ENCODE measurements around the gene CAMK2A. TPM values are rescaled to one million over a fixed set of nuclear protein-coding genes. Genes with fewer than 3 reads are reported as not detected.
A peak's percentile ranks its signal among the peaks of the same experiment; 100 is the strongest.

CAMK2A gene
- total RNA-seq, 1 donor from 2014 or later: not detected

DNA sequence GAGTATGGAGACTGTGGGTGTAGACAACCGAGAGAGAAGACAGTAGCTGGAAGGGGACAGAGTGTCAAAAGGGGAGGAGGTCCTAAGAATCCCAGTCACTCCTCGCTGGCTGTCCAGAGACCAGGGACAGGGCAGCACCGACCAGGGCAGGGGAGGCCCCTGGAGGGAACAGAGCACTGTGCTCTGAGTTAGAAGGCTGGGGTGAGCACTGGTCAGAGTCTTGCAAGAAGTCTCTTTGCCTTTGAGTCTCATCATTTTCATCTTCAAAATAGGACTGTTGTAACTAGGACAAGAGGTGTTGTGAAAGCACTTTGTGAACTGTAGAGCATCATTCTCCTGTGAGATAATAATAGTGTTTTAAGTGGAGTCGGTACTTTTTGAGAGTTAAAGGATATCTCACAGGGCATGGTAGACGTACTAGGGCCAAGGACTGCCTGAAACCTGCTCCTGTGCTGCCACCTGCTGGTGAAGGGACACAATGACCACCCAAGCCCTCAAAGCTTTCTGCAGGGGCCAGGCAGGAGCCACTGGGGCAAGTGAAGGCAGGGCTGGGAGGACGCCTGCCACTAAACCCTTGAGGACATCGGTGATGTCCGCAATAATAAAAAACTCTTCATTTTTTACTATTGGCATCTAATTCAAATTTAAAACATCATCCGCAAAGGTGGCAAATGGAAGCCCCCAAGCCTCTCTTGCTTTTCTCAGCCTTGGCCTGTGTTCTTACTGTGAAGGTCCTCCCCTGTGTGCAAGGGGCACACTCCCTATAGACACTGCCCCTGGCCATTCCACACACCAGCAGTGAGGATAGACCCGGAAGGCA lies 71.5 kb downstream of the CAMK2A start:
- ATAC-seq (peak; percentile 99), DNase-seq (ENCODE audit: low spot score) (peak; percentile 85)

DNA sequence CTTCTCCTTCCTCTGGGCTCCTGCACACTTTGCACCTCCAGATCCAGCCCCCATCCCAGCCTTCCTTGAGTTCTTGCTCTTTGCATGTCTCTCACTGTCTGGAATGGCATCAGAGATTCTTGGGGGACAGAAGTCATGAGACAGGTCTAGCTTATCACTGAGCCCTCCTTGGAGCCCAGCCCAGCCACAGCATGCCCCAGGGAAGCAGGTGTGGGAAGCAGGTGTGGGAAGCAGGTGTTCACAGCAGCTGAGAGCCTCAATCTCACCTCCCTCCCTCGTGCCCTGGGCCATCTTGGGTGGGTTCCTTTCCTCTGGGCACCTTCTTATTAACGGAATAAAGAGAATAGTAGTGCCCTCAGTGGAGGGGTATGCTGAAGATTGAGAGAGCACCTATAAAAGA lies 72.5 kb downstream of the CAMK2A start:
- DNase-seq (ENCODE audit: low spot score): no peak
- ATAC-seq: no peak

DNA sequence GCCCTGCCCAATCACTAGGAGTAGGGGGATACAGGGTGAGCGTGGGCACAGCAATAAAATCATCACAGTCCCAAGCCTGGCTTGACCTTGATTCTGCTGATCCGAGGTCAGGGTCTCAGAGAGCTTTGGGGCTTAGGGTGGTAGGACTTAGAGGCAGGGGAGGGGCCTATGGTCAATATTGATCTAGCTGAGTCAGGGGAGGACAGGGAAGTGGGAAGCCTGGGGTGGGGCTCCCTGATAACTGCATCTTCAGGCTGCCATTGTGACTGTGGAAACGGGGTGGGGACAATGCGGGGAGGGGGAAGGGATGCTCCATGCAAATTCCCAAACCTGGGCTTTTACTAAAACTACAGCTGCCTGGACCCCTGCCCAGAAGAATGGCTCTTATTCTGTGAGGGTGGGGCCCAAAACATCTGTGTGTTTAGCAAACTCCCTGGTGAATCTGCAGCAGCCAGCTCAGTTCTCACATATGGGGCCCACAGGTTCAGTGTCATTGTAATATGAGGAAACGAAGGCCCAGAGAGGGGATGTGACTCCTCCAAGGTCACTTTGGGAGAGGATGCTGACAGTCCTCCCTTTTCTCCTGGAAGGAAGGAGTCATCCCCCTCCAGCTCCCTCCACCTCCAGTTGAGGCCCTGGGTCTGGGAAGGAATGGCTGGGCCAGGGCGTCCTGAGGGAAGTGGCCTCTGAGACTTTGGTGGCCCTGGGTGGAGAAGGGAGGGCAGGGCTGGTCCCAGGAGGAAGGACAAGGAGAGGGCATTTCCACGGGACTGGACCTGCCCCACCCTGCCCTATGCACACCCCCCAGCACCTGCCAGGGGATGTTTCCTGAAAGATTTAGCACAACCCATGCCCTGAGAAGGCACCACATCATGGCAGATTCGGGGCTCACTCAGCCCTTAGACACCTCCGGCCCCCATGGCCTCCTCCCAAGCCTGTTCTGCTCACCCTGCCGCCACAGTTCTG lies 73.3 kb downstream of the CAMK2A start:
- ATAC-seq: no peak
- no peak for DNase-seq (ENCODE audit: low spot score)

DNA sequence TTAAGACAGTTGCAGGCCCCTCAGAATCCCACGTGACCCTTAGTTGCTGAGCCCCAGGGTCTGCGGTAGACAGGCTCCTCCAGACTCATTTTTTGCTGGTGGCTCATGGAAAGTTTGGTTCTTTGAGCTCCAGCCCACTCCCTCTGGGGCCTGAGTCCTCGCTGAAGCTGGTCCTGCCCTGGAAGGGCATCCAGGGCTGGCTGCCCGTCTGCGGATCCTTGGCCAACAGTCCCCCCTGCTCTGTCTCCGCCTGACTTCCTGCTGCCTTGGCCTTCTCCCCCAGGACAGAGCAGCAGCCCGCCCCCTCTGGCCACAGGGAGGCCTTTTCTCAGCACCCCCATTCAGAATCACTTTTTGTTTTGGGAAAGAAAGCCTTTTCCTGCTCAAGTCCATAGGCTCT lies 75.3 kb downstream of the CAMK2A start:
- ATAC-seq (no peak), DNase-seq (ENCODE audit: low spot score) (no peak)

DNA sequence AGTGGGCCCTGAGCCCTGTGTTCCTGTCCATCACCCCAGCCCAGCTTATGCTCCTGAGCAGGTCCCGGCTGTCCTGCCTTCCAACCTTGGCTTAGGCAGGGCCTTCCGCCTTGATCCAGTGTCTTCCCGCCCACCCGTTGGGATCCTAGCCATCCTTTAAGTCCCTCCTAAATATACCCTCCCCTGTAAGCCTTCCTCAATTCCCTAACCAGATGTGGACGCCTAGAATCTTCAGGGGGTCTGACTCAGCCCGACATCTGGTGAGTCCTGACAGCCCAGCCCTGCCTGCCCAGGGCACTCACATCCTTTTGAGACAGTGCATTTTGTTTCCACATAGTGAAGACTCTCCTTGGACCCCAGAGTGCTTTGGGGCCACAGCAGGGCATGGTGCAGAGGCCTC lies 76.0 kb downstream of the CAMK2A start:
- ATAC-seq: no peak
- no peak for DNase-seq (ENCODE audit: low spot score)

DNA sequence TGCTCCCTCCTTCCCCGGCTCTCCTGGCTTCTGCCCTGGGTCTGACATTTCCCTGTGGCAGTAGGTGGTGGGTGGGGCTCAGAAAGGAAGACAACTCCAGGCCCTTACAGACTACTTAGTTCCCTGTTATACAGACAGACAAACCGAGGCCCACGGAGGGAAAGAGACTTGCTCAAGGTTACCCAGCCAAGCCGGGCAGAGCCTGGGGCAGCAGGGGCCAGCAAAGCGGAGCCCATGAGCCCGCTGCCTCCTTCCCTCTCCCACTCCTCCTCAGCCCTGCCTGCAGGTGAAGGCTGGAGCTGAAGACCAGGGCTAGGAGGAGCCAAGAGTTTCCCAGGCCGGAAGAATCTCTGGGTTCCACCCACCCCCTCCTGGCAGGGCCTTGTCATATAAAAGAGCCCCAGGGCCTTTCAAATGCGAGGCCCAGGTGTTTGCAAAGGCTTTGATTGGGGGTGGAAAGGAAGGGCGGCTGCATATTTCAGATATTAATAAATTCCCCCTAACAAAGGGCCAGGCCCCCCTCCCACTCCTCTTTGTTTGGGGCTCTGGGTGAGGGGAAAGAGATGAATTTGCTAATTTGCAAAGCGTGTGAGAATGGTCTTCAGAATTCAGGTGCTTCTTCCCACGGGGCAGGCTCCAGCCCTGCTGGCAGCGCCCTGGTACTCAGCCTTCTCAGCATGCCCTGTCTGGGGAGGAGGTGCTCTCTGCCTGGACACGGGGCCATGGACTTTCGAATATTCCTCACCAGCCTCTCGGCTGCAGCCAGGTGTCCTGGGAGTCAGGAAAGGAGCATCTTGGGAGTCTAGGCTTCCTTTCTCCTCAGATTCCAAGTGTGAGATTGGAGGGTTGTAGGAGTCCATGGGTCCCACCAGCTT lies 78.2 kb downstream of the CAMK2A start:
- no peak for ATAC-seq
- DNase-seq (ENCODE audit: low spot score): no peak

DNA sequence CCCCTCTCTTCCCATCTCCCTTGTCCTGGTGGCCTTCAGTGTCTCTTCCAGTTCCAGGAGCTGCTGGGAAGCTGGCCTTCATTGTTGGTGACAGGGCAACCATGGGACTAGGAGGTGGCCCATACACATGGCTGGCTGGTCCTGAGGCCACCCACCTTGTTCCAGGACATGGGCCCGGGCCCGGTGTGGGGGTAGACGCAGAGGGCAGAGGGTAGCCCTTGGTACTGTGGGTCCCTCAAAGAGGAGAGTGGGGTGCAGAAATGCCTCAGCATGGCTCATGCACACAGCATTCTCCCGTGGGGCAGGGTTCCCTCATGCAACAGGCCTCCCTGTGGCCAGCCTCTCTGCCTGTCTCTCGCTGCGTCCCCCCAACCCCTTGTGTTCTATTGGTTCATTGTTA lies 78.9 kb downstream of the CAMK2A start:
- ATAC-seq (no peak), DNase-seq (ENCODE audit: low spot score) (no peak)

DNA sequence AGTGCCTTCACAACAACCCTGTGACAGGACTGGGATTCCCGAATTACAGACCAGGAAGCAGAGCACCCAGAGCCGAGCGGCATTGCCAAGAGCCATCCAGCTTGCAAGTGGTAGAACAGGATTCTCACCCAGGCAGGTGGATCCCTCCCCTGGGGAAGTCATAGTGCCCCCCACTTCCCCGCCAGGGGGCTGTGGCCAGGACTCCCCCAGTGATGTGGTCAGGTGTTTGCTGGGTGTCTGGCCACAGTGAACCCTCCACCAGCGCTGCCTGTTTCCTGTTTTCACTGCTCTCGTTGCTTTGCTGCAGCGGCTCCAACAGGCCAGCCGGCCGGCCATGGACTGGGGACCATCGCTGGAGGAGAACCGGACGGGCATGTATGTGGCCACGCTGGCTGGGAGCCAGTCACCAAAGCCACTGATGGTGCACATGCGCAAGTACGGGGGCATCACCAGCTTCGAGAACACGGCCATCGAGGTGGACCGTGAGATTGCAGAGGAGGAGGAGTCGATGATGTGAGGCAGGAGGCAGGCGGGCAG lies 80.4 kb downstream of the CAMK2A start:
- DNase-seq (ENCODE audit: low spot score) (no peak), ATAC-seq (peak; percentile 32)

DNA sequence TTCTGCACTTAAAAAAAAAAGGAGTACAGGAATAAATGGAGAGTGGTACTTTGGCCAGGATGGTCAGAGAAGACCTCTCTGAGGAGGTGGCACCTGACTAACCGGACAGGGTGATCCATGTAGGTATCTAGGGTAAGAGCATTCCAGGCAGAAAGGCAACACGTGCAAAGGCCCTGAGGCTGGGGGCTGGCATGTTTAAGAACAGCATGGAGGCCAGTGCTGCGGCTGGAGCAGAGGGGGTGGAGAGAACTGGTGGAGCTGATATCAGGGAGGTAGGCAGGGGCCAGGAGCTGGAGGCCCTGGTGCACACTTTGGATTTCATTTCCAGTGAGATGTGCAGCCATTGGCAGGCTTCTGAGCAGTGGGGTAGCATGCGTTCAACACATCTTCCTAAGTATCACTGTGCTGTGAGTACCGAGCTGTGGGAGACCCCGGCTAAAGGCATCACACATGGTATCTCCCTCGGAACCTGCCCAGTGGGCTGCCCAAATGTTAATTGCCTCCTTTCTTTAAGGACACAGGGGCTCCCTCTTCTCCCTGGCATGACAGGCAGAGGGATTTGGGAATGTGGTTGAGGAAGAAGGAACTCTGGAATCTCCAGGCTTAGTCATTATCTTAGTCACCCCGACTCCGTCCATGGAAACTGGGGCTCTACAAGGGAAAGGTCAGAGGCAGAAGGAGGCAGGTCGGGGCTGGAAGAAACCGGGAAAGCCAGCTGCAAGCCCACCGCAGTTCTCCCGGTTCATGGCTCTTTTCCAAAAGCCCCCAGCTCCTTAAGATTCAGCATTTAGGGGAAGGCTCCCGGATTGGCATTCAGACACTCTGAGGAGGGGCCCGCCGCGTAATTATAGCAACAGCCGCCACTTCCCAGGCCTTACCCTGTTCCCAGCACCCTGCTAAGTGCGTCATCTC lies 81.1 kb downstream of the CAMK2A start:
- DNase-seq (ENCODE audit: low spot score): no peak
- ATAC-seq: no peak

DNA sequence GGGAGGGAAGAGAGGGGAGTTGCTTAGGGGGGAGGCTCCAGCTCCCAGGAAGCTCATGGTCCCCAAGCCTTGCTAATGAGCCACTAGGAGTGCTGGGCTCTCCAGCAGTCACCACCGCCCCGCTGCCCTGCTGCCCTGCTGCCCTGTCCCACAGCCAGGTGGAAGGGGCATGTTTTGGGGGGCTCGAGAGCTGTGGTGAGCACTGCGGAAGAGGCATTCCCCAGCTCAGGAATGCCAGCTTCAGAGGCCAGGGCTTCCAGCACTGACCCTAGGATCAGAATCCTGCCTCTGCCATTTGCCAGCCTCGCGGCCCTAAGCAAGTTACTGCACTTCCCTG lies 82.8 kb downstream of the CAMK2A start:
- DNase-seq (ENCODE audit: low spot score) (no peak), ATAC-seq (no peak)

DNA sequence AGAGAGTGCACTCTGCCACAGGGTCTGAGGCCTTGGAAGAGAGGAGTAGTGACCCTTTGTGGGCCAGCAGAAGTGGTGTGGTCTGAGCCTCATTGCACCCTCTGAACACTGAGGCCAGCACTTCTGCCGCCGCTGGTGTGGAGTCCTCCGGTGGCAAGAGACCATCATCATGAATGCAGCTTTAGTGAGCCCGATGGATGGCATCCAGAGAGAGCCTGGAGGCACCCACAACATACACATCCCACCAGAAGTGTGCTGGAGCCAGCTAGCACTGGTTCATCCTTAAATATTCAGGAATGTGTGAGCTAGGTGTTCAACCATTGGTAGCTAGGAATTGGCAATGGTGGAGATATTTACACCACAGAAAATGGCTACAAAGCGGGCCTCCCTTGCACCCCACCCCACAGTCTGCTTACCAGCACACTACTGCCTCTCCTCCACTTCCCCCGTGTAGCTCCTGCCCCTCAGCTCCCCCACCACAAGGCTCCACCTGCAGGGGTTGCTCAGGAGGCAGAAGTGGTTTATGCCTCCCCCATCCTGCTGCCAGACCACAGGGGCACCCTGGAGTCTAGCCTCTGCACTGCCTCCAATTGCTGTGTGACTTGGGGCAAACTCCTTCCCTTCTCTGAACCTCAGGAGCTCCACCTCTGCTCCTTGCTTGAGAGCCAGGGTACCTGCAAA lies 83.3 kb downstream of the CAMK2A start:
- ATAC-seq: no peak
- DNase-seq (ENCODE audit: low spot score): no peak

DNA sequence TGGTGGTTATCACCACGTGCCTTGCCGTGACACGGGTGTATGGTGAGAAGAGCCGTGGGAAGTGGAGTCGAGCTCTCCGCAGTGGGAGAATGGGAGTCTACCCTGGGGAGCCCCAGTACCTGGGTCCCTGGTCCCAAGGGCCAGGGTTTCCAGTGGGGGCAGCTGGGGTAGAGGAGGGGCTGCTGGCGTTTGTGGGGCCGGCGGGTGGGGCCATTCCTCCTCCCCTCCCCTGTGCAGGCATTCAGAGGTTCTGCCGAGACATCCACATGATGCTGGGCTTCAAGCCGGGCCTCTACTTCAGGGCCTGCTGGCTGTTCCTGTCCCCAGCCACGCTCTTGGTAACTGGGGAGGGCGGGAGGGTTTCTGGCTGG lies 85.0 kb downstream of the CAMK2A start:
- DNase-seq (ENCODE audit: low spot score): no peak
- no peak for ATAC-seq

DNA sequence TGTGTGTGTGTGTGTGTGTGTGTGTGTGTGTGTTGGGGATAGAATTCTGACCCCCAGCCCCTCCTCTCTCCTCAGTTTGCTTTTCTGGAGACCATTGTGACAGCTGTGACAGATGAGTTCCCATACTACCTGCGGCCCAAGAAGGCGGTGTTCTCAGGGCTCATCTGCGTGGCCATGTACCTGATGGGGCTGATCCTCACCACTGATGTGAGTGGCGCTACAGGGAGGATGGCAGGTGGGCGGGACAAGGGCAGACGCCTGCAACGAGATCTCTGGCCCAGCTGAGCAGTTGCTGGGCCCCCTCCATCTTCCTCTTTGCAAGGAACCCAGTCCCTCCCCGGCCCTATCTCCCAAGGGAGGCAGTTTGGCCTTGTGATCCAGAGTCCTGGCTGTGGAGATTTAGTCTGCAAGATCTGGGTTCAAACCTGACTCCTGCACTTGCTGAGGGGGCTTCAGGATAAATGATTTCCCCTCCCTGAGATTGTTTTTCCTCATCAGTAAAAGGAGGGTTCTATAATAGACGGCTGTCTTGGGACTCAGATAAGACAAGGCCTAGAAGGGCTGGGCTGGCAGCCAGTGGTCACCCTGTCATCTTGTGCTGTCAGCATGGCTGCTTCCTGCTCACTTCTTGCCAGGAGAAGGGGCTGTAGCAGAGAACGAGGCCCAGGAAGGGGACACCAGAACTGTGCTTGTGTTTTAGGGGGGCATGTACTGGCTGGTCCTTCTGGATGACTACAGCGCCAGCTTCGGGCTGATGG lies 85.6 kb downstream of the CAMK2A start:
- no peak for ATAC-seq

DNA sequence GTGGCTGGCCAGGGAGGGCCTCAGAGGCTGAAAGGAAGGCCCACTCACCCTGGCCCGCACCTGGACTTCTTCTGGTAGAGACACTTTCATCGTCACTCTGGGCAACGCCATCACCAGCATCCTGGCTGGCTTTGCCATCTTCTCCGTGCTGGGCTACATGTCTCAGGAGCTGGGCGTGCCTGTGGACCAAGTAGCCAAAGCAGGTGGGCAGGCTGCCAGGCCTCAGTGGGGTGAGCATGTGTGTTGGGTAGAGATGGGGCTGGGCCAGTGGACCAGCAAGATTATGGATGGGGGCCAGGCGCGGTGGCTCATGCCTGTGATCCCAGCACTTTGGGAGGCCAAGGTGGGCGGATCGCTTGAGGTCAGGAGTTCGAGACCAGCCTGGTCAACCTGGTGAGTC lies 87.1 kb downstream of the CAMK2A start:
- DNase-seq (ENCODE audit: low spot score) (no peak), ATAC-seq (no peak)

More for the DNA sequence above, 85.6 kb downstream of the CAMK2A start:
- DNase-seq (ENCODE audit: low spot score): no peak

DNA sequence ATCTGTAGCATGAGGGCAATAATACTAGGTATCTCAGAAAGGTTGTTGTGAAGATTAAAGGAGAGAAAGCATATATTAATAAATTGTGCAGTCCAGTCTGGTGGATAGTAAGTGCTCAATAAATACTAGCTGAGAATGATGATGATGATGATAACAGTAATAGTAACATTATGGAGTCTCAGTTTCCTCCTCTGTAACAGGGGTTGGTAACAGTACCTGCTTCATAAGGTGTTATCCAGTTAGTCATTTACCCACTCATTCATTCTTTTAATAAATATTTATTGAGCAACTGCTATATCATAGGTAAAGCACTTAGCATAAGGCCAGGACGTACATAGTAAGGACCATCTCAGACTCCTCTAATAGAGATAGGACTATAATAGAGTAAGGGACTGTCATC lies 92.1 kb downstream of the CAMK2A start:
- ATAC-seq (no peak), DNase-seq (ENCODE audit: low spot score) (no peak)

DNA sequence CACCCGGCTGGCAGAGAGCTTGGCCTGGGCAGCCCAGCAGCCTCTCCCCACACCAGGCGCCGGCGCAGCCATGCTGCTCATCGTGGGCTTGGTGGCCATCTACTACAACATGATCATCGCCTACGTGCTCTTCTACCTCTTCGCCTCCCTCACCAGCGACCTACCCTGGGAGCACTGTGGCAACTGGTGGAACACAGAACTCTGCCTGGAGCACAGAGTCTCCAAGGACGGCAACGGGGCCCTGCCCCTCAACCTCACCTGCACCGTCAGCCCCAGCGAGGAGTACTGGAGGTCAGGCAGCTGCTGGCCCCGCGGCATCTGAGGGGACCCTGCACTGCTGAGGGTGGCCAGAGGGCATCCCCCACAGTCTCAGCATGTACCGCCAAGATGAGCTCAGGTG lies 92.6 kb downstream of the CAMK2A start:
- DNase-seq (ENCODE audit: low spot score): no peak
- no peak for ATAC-seq

DNA sequence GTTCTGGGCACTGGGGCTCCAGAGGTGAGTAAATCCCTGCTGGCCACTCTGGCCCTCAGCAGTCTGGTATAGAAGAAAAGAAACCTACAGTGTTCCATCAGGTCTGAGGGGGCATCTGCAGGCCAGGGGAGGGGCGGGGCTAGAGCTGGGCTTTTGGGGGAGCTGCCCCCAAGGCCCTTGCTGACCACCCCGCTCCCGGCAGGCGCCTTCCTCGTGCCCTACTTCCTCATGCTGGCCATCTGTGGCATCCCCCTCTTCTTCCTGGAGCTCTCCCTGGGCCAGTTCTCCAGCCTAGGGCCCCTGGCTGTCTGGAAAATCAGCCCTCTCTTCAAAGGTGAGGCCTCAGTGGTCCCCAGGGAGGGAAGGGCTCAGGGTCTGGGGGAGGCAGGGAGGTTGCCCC lies 93.1 kb downstream of the CAMK2A start:
- no peak for DNase-seq (ENCODE audit: low spot score)
- ATAC-seq: no peak

DNA sequence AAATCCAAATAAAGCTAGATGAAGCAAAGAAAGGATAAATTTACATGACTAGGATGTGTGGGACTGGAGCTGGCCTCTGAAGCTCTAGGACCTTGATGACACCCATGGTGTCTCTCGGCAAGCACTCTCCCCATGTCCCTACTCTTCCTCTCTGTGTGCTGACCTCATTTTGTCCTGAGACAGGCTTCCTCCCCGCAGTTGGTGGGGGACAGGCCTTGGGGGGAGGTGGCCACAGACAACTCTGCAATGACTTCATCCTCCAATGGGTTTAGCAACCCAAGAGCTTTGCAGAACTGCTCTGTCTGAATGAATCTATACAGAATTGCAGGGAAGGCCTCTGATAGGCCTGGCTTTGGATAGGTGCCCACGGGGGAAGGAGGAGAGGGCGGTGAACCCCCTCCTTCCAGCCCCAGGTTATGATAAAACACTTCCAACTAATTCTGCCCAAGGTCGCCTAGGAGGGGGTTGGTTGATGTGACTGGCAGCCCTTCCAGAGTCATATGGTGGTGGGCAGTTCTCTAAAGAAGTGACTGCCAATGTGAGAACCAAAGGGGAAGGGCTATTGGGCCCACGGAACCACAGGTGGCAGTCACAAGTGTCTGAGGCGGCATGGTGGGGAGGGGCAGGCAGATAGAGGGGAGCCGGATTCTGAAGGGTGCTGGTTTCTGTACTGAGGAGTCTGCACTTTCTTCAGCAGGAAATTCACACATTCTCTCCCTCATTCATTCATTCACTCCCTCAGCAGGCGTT lies 93.7 kb downstream of the CAMK2A start:
- no peak for DNase-seq (ENCODE audit: low spot score)
- no peak for ATAC-seq
